ENCODE data around the gene FGF23.
"Not testable (repeated sequence)": the region's sequence is repeated elsewhere in the genome, so short reads cannot be mapped to it uniquely, and the experiment has no call there.

The FGF23 gene

DNA sequence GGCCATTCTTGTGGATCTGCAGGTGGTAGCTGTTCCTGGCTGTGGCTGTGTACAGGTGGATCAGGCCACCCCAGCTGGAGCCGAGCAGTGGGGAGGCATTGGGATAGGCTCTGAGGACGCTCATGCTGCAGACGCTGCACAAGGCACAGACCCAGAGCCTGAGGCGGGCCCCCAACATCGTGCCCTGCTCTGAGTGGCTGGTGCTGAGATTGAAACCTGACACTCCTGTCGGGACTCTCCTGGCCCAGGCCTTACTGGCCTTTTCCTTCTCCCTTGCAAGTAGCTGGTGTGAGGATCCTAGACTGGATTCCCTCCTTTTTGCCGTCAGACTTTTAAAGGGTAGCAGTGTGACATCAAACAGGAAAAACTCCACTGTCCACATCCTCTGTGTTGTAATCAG, at the start of gene FGF23:
Gene FGF23, minus strand, starts transcription at position 308 of the 400 bp plus-strand sequence. Its CDS starts 130 bp downstream, at position 178.
- DNase-seq (ENCODE audit: low read depth in 2 of 2) = no peak

DNA sequence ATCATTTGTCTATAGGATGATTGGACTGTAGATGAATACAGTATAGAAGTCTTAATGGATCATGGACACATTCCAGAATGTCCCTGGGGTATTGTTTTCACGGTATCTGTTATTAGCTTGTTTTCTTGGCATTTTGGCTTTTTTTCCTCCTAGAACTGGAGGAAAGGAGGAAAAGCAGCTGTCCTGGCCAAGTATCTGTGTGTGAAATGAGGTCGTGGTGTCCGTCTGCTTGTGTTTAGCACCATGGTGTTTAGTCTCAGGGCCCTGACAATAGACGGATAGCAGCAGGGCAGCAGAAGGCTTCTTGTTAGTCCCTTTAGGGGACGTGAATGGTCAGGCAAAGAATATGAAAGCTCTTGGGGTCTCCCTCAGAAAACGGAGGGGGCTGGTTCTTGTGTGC, 44.9 kb upstream of the FGF23 start:
- no peak for DNase-seq (ENCODE audit: low read depth in 2 of 2)

DNA sequence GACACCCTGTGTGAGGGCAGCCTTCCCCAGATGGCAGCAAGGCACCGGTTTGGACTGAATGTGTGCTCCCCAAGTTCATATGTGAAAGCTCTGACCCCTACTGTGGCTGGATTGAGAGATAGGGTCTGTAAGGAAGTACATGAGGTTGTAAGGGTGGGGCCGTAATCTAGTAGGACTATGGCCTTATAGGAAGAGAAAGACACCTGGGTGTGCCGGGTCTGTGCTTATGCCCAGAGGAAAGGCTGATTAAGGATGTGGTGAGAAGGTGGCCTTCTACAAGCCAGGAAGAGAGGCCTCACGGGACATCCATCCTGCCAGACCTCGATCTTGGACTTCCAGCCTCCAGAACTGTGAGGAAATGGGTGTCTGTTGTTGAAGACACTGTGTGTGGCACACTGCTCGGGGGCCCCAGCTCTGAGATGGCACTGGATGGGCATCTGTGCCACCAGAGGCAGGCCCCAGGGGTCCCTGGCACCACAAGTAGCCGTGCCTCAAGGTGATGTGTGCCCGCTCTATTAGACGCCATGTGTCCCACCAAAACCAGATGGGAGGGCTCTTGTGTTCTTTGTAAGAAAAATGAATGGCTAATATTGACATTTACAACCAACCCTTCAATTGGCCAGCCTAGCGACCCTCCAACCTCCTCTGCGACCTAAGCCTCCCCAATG, 44.1 kb upstream of the FGF23 start:
- DNase-seq (ENCODE audit: low read depth in 2 of 2) = no peak

DNA sequence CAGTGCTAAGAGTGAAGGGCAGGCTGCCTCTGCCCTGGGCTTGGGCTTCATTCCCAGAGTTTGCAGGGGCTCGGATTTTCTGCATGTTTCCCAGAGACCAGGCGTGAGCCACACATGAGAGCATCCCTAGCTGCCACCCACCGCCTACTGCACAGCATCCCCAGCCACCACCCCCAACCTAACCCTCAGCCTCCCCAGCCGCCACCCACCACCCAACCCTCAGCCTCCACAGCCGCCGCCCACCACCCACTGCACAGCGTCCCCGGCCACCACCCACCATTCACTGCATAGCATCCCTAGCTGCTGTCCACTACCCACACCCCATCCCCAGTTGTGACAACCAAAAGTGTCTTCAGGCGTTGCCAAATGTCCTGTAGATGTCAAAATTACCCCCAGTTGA, 43.5 kb upstream of the FGF23 start:
- DNase-seq (ENCODE audit: low read depth in 2 of 2) = no peak

DNA sequence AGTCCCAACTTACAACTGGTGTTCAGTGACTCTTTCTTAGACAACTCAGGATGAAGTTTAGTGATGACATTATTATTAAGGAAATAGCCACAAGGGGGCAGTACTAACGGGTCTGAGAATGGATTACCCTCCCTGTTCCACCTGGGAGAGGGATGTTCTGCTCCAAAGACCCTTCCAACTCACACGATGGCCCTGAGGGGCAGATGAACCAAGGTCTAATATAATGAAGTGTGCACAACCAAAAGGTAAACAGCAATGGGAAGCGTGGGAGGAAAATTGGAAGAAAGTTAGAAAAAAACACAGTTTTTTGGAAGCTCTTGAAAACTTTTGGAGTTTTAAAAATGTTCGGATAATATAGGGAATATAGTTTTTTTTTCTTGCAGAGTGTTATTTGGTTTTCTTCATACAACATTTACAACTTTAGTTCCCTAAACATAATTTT, 42.1 kb upstream of the FGF23 start:
- no peak for DNase-seq (ENCODE audit: low read depth in 2 of 2)

DNA sequence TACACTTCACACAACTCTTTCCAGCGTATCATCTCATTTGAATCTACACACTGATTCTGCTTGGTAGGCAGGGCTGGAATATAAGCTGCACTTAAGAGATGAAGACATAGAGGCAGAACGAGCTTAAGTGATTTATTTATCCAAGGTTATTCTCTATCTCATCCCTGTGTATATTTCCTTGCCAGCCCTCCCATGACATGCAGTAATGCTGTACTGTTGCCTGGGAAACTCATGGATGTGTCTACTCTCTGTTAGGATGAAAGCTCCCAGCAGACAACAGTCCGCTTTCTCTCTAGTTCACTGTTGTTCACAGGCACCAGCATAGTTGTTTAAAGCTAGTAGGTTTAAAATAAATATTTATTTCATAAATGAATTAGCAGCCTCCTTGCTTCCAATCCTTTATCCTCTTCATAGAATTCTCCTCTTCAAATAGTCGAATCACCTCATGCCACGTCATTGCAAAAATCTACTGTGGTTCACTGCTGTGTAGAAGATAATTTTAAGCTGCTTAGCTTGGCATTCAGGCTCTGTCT, 40.7 kb upstream of the FGF23 start:
- DNase-seq (ENCODE audit: low read depth in 2 of 2) = no peak

DNA sequence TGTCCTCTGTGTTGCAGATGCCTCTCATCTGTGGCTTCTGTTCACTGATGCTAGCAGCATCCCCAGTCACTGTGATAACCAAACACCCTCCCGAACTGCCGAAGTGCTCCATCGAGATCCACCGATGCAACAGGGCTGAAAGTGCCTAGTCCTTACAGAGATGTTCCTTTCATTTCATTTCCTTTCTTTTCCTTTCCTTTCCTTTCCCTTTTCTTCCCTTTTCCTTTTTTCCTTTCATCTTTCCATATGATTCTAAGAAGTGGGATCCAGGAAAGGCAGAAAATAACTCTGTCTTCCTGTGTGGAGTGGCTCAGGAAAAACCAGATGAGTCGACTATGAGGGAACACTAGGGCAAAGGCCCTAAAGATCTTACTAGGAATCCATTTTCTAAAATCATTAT, 39.4 kb upstream of the FGF23 start:
- no peak for DNase-seq (ENCODE audit: low read depth in 2 of 2)

DNA sequence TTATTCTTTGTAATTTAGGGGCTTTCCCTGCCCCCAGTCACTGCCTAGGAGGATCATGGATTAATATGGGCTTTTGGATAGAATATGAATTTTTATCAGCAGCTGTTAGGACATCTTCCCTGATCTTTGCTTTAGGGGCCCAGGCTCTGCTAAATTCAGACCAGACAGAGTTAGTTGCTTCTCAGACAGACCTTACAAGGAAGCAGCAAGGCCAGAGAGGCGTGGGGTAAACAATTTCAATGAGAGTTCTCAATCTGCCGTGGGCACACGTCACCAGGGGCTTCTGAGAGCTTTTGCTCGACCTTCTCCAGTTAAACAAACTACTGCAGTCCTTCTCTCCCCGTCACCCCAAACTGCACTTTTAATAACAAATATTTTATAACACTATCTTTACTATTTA, 38.4 kb upstream of the FGF23 start:
- DNase-seq (ENCODE audit: low read depth in 2 of 2) = no peak

DNA sequence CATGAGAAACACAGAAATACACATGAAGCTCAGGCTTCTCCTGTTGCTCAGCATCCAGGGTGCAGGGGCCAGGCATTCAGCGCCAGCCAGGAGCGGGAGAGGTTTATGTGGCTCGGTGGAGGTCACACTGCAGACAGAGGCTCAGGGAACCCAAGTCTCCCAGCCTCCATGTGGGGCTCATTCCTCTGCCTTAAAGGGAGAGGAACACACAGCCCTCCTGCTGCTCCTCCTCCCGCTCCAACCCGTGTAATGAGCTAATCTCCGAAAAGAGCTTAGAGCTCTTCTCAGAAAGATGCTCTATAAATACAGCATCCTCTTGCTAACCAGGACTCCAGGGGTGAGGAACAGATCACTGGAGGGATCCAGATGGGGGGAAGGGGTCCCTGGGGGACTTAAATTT, 37.9 kb upstream of the FGF23 start:
- DNase-seq (ENCODE audit: low read depth in 2 of 2) = no peak

DNA sequence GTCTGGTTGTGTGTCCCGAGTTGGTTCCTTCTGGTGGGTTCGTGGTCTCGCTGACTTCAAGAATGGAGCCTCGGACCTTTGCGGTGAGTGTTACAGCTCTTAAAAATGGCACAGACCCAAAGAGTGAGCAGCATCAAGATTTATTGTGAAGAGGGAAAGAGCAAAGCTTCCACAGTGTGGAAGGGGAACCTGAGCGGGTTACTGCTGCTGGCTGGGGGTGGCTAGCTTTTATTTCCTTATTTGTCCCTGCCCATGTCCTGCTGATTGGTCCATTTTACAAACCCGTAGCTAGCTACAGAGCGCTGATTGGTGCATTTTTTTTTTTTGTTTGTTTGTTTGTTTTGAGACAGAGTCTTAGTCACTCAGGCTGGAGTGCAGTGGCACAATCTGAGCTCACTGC, 36.8 kb upstream of the FGF23 start:
- DNase-seq (ENCODE audit: low read depth in 2 of 2) = no peak

DNA sequence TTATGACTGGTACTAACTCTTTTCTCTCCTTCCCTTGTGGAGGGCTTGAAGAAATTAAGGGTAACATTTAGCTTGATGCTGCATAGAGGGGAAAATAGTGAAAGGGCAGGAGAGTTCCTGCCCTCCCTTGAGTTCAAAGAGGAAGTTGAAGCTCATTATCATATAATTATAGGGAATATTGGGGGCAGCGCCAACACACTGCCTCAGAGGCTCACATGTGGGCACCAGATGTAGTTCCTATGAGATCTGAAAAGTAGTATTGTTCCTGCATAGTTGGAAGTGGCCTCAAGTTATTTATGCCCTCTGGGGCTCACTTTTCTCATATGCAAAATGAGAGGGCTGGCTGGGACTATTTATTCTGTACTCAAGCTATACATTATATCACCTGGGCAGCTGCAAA, 33.0 kb upstream of the FGF23 start:
- no peak for DNase-seq (ENCODE audit: low read depth in 2 of 2)

DNA sequence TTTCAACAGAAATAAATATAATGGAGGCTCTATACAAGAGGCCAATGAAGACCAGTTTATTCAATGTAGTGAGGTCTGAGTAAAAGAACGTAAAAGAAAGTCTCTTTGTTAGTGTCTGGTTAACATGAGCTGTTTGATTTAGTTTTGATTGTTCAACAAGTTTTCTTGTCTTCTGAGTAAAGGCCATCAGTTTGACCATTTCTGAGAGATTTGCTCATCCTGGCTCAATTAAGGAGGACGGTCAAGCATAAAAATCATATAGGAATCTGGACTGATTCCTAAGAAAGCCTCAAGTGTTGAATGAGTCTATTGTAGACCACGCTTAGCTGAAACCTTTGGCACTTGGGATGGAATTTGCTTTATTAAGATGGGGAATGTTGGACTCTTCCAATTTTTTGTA, 32.5 kb upstream of the FGF23 start:
- DNase-seq (ENCODE audit: low read depth in 2 of 2) = no peak

DNA sequence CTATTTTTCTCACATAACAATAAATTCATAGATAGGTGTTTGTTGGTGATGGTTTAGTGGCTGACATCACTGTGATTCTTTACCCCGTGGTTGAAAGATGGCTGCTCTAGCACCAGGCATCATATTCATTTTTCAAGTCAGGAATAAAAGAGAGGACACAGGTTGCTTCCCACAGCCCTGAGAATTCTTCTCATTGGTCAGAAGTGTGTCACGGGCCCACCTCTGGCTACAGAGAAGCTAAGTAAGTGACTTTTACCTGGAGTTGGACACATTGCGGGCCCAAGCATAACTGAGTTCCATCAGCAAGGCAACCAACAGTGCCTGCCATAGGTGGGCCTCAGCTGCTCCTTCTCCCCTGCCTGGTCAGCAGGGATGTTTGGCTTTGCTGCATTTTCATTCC, 27.6 kb upstream of the FGF23 start:
- DNase-seq (ENCODE audit: low read depth in 2 of 2) = no peak

DNA sequence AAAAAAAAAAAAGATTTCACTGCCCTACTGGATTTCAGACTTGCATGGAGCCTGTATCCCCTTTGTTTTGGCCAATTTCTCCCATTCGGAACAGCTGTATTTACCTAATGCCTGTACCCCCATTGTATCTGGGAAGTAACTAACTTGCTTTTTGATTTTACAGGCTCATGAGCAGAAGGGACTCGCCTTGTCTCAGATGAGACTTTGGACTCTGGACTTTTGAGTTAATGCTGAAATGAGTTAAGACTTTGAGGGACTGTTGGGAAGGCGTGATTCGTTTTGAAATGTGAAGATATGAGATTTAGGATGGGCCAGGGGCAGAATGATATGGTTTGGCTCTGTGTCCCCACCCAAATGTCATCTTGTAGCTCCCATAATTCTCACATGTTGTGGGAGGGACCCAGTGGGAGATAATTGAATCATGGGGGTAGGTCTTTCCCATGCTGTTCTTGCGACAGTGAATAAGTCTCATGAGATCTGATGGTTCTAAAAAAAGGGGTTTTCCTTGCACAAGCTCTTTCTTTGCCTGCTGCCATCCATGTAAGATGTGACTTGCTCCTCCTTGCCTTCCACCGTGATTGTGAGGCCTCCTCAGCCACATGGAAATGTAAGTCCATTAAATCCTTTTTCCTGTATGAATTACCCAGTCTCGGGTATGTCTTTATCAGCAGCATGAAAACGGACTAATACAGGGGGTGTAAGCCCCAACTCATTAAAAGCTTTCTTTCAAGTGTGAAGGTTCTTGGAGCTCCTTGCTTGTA, 25.5 kb upstream of the FGF23 start:
- not testable (repeated sequence) for DNase-seq (ENCODE audit: low read depth in 2 of 2)

DNA sequence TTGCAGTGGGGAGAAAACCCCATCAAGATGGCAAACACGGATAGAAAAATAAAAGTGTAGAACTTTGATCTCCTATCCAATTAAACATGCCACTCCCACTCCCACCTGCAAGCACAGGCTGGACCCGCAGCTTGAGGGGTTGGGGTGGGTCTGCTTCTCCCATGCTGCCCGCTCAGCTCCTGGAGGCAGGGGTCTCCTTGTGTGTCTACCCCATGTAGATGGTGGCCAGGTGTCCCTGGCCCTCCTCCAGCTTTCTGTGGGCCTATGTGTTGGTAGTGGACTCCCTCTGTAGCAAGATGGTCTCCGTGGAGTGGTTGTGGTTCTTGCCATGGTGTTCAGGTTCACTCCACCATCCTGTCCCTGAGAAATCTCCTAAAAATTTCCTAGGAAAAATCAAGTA, 23.5 kb upstream of the FGF23 start:
- no peak for DNase-seq (ENCODE audit: low read depth in 2 of 2)

DNA sequence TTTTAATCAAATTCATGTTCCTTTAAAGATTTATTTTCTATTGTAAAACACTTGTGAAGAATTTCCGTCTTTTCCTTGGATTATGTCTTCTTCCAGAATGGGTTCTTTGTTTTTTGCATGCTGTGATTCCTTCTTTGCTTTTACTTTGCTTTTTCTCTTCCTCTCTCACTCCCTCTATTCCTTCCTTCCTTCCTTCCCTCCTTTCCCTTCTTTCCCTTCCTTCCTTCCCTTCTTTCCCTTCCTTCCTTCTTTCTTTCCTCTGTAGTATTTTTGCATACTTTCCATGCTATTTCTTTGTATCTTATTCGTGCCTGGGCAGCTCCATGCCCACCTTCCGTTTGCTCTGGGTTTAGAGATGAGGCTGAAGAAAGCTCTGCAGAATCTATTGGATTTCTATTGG, 21.6 kb upstream of the FGF23 start:
- DNase-seq (ENCODE audit: low read depth in 2 of 2) = no peak

DNA sequence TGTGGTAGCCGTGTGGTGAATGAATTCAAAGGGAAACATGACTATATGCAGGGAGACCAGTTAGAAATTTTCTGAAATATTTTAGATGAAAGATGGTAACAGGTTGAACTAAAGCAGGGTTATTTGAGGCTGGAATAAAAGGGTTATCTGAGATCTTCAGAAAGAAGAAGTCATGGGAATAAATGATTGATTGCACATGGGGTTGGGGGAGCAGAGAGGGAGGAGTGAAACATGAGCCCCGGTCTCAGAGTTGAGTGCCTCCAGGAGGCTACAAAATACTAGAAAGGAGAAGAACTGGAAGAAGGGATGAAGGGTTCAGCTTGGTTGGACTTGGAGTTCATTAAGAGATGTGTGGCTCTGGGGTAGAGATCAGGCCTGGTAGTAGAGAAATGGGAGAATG, 16.3 kb upstream of the FGF23 start:
- DNase-seq (ENCODE audit: low read depth in 2 of 2) = no peak

DNA sequence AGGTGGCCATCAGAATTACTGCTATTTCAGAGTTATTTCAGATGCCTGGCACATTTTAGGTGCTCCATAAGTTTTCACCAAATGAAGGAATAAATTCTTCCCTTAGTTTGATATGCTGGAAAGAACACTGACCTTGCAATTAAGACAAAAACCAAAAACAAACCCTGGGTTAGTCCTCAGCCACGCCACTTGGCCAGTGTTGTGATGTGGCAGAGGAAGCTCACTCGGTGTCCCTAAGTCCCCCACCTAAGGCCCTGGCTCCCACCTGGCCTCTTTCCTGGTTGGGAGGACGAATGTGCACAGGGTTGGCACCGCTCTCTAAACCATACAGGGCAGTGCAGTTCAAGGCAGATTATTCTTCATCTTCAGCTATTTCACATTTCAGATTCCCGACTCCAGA, 13.7 kb upstream of the FGF23 start:
- no peak for DNase-seq (ENCODE audit: low read depth in 2 of 2)

DNA sequence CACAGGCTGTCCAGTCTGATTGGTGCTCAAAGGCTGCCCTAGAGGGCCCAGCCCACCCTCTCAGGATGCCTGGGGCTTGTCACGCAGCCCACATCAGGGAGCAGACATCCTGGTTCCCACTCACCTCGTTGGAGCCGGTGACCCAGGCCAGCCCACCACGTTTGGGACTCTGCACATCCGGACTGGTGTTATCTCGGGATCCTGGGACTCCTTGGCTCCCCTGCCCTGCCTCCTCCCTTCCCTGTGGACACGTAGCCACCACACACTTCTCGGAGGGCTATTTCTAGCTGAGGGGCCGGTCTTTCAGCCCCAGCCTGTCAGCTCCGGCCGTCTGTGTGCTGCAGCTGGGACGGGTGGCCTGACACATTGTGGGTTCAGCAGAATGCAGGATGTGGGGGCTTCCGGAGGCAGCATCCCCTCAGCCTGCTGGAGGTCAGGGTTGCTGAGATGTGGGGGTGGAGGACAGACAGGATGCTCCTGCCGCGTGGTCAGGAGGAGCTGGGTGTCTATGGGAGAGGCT, 12.8 kb upstream of the FGF23 start:
- DNase-seq (ENCODE audit: low read depth in 2 of 2) = no peak

DNA sequence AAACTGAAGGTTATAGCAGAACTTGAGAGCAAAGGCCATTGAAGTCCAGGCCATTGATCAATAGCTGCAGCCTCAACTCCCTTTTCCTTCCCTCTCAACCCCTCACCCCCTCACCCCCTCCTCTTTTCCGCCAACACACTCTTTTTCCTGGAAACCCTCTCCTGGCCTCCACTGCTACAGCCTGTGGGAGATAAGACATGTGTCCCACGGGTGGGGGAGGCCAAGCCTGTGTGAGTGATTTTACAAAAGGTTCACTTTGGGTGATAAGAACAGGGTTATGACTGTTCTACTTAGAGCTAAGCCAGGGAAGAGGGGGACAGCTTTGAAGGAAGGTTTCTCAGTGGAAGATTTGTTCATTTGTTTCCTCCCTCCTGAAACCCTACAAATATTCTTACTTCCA, 9.2 kb upstream of the FGF23 start:
- DNase-seq (ENCODE audit: low read depth in 2 of 2) = no peak

DNA sequence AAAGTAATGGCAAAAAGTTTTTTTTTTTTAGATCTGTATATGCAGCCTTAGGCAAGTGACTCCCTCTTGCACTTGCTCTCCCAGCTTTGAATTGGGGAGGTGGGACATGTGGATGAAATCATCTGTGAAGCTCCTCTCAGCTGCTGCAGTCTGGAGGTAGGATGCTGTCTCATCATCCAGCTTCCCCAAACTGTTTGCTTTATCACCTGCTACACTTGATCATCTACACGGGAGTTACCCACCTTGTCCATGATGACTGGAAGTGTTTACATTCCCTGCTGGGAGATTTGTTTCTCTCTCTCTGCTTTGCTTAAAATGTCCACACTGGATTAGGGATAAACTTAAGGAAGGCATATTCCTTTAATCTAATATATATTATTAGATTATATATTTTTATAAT, 8.5 kb upstream of the FGF23 start:
- no peak for DNase-seq (ENCODE audit: low read depth in 2 of 2)

DNA sequence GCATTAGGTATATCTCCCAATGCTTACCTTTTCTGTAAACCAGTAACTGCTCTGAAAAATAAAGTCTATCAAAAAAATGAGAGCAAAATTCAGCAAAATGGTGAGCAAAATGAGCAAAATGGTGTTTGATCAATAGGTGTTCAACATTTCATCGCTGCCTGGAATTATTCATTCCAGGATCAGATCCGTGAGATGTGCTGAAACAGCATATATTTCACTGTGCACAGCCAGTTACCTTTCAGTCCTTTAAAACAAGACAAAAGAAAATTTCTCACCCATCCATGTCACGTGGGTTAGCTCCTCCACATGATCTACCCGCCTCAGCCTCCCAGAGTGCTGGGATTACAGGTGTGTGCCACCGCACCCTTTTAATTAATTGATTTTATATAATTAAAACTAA, 8.1 kb upstream of the FGF23 start:
- DNase-seq (ENCODE audit: low read depth in 2 of 2) = no peak

DNA sequence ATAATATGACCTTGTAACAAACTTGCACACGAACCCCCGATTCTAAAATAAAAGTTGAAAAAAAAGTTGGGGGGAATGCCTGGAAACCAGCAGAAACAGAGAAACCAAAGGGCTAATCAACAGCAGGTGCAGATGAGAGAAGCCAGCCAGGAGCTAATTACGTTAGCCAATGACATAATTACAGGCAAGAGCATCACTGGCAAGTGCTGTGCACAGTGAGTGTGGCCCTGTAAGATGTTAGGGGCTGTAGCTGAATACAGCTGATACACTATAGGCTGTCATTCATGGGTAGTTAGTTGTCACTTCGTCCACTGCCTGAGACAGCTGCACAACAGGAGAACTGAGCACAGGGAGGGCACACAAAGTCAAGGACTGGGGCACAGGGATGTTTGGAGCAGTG, 7.3 kb upstream of the FGF23 start:
- DNase-seq (ENCODE audit: low read depth in 2 of 2) = no peak
